Measurements from ENCODE around the gene NPW.
"Not testable (repeated sequence)": the region's sequence is repeated elsewhere in the genome, so short reads cannot be mapped to it uniquely, and the experiment has no call there.

NPW gene

DNA sequence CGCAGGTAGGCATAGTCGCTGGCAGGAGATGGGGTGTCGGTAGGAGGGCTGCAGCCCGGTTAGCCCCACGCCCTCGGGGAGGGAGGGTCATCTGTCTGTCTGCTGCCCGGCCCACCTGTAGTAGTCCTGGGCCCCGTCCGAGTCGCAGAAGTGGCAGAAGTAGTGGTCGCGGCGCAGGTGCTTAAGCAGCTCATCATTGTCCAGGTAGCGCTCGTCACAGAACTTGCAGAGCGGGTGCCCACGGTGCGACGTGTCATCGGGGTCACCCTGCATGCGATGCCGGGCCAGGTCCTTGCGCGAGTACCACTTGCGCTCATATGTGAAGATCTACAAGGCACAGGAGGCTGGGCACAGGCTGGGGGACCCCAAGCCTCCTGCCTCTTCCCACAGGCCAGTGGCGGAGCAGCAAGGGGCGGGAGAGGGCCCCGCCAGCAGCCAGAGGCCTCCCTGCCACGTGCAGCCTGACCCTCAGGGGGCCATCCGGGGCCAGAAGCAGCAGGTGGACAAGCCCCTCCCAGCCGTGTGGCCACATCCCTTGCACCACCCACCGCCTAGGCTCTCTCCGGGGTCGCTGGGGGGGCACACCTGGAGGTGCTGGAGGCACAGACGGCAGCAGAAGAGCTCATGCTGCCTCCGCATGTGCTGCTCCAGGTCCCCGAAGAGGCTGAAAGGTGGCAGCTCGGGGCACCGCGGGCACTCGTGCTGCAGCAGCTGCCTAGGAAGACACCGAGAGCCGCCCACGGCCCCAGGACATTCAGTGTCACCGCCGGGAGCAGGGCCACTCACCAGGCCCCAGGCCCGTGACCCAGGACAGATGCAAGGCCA is 17.0 kb upstream of the NPW start:
- no peak for DNase-seq (ENCODE audit: low read depth)

DNA sequence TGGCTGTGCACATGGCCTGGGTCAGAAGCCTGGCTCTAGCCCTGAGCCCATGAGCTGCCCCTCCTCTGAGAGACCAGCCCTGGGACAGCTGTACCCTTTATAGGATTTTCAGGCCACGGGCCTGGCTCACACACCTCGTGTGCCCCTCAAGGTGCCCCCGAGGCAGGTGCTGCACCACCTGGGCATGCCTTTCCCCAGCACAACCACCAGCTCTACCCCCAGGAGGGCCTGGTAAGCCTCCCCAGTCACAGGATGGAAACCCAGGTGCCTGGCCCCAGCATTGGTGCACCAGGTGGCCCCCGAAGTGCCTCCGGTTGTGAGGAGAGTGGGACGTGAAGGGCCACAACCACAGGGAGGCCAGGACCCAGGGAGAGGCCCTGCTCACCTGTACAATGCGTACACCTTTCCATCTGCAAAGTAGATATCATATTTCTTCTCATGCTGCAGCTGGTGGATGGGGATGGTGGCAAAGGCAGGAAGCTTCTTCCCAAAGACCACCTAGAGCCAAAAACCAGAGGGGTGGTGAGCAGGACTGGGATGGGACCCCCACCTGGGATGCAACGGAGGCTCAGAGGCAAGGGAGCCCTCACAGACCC is 16.3 kb upstream of the NPW start:
- no peak for DNase-seq (ENCODE audit: low read depth)

DNA sequence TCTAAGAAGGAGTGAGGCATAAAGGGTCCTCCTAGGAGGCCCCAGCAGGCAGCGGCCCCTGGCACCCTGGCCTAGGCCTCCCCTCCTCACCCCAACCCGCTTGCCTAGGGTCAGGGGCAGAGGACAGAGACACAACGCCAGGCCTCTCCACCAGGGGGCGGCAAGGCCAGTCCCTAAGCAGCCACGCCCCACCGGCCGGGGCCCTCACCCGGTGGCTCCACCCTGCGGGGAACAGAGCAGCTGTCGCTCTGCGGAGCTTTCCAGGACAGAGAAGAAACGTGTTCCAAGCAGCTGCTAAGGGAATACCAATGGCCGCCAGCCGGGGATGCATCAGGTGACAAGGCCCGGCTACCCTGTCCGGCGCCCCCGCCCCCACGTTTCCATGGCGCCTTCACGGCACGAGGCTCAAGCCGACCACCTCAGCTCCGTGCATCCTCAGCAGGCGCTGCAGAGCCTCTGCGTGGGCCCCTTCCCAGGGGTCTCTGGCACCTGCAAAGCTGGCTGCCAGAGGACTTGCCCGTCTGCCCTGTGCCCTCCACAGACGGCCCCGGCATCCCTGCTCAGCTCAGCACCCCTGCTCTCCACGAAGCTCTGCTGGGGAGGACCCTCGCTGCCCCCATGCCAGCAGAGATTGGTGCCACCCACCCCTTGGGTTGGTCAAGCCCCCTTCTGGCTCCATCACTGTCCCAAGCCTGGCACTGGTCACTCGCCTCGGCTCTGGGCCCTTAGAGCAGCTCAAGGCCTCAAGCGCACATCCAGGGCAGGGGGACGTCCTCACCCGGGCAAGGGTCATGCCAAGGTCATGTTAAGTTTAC is 15.6 kb upstream of the NPW start:
- no peak for DNase-seq (ENCODE audit: low read depth)

DNA sequence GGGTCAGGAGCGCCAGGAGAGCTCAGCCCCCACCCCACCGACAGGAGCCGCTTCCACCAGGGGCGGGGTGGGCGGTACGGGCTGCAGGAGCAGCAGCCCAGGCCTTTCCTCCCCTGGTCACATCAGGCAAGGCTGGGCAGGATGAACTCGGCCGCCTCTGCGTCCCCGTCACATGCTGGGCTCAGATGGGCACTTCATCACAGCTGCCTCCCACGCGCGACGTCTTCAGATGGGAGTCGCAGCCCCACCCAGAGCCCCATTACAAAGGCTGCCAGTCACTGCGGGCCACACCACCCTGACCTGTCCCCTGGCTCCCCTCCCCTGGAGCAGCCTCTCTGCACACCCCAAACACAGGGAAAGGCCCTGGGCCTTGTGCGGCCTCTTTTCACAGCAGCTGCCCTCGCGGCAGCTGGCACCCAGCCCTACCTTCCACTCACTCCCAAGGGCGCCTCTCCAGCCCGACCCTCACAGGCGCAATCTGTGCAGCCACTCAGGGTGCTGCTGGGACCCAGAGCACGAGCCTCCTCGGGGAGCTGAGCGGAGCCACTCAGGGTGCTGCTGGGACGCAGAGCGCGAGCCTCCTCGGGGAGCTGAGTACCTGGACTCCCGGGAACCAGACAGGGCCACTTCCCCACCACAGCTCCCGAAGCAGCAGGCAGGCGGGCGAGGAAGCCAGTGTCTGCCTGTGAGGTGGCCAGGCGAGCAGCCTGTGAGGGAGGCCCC is 14.6 kb upstream of the NPW start:
- DNase-seq (ENCODE audit: low read depth) = no peak

DNA sequence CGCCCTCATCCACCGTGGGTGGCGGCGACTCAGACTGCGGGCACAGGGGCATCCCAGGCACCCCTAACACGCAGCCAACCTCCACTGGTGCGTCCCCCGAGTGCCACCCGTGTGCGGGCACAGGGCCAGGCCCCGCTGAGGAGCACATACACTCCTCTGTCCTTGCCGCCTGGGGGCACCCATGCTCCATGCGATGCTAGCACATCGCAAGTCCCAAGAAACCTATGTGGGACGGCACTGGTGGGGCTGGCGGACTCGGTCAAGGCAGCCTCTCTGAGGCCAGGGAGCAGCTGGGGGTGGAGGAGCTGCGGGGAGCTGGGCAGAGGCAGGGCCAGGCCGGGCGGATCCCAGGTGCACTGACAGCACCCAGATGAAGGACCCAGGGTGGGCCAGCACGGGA is 13.9 kb upstream of the NPW start:
- DNase-seq (ENCODE audit: low read depth) = no peak

DNA sequence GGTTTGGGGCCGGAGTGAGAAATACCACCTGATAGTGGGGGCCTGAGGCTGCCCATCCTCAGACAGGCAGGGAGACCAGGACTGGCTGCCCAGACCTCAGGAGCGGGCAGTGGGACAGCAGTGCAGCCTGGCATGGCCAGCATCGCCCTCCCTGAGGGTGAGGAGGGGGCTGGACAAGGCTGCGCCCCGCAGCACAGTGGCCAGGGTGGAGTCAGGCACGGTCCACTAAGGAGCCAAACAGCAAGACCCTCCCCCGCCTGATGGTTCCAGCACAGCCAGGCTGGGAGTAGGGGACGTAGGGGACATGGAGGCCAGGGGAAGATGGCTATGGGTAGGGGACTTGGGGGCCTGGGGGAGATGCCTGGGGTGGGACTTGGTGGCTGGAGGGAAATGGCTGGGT is 13.3 kb upstream of the NPW start:
- DNase-seq (ENCODE audit: low read depth) = no peak

DNA sequence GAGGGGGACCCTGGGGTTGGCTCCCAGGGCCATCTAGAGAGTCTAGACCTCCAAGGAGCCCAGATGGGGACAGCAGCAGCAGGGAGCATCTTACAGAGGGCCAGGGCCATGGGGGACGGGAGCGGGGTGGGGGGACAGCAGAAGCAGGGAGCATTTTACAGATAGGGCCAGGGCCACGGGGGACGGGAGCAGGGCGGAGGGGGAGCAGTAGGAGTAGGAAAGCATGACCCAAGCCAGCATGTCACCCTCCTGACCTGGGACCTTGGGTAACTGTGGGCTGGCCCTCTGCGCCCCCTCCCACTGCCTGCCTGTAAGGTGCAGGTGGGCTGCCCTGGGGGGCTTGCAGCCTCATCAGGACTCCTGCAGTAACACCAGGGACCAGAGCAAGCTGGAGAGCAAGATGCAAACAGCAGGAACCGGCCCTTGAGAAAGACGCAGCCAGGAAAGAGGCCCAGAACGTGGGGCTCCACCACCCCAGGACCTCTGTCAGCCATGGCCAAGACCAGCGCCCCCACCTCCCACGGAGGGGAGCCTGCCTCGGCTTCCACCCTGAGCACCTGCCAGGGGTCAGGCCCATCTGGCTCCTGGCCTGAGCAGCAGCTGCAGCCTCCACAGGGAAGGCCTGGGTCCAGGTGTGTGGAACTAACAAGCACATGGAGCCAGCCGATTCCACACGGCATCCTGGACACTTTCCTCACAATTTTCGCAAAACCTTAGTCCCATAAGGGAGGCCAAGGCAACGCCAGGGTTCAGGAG is 12.3 kb upstream of the NPW start:
- DNase-seq (ENCODE audit: low read depth) = no peak

DNA sequence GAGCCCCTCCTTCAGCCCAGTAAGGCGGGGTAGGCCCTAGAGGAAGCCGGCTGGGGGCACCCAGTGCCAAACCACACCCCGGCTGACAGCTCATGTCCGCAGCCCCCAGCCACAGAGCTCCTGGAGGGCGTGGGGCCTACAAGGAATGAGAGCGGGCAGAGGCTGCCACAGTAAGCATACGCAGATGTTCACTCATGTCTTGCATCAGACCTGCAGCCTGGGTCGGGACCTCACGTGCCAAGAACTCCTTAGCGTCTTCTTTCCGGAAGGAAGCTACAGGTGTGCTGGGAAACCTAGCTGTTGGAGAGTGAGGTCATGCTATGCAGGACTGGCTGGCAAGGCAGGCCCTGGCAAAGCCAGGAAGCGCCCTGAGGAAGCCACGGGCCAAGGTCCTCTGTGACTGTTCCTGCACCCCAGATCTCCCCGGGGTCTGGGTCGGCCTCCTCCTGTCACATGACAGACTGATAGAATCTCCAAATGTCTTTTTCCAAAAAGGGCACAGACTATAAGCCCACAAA is 11.5 kb upstream of the NPW start:
- DNase-seq (ENCODE audit: low read depth) = no peak

DNA sequence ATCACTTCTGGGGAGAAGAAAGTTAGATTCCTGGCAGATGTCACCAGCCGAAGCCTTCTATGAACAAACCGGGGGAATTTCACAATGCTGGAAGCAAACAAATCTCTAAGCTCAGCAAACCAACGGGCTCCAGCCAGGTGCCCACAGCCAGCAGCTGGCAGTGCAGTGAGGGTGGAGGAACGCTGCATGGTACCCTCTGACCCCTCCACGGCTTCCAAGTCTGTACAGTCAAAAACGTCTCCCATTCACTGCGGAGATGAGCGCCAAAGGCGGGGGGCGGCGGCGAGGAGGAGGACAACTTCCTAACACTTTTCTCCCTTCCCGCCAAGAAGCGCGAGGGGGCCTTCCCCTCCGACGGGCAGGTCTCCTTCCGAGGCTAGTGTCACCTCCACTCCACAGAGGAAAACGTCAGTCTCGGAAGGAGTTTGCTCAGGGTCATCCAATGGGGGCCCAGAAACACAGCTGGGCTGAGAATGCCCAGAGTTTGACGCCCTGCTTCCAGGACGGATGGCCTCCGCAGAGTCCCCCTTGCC is 10.9 kb upstream of the NPW start:
- no peak for DNase-seq (ENCODE audit: low read depth)

DNA sequence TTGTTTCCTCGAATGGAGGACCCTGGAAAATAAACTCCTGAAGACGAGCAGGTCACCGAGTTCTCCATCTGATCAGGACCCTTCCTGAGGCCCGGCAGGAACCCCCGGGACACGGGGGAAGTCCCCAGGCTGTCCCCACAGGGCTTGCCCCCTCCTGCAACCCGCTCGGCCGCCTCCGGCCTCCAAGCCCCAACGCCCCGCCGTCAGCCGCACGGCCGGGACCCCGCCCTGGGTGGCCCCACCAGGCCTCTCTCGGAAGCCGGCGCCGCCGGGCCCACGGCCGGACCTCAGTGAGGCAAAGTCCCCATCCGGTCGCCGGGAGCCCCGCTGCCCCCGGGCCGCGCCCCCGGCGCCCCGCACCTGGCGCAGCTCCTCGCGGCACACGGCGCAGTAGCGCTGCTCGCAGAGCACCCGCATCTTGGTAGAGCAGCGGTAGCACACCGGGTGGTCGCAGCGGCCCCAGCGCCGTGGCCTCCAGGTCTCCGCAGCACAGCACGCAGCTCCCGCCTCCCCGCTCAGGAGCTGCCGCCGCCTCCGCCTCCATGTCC is 10.3 kb upstream of the NPW start:
- DNase-seq (ENCODE audit: low read depth) = no peak

DNA sequence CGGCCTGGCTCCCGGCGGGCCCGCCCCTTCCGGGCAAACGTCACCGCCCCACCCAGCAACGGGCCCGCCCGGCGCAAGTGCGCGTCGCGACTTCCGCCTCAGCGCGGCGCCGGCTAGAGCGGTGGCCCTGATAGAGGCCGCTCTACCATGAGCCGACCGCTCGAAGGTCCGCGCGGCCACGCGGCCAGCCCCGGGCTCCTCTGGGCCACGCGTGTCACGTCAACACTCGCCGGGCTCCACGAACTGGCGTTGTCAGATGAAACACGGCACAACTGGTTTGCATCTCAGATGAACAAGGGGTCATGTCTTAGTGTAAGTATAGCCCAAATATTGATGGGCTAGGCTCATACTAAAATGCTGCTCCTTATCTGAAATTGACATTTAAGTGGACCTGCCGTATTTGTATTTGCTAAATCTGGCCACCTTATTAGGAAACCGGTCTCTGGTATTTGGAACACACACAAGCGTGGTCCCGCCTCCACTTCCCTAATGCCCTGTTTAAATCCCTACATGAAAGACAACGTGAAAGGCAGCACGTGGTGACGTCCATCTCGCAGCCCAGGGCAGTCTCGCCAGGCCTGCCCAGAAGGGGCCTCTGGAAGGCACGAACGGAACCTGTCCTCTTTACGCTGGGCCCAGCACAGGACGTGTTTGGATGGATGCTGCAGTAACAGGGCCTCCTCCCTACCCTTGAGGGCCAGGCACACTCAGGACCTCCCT is 9.6 kb upstream of the NPW start, which contains the start of gene ZNF598:
Gene ZNF598 (minus strand): TSS at position 31 of the 720 bp plus-strand sequence.
- no peak for DNase-seq (ENCODE audit: low read depth)

DNA sequence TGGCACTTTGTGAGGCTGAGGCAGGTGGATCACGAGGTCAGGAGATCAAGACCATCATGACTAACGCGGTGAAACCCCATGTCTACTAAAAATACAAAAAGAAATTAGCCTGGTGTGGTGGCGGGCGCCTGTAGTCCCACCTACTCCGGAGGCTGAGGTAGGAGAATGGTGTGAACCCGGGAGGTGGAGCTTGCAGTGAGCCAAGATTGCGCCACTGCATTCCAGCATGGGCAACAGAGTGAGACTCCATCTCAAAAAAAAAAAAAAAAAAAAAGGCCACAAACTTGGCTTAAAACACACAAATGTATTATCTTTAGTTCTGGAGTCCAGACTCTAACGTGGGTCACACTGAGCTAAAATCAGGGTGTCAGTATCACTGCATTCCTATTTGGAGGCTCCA is 7.9 kb upstream of the NPW start:
- not testable (repeated sequence) for DNase-seq (ENCODE audit: low read depth)

DNA sequence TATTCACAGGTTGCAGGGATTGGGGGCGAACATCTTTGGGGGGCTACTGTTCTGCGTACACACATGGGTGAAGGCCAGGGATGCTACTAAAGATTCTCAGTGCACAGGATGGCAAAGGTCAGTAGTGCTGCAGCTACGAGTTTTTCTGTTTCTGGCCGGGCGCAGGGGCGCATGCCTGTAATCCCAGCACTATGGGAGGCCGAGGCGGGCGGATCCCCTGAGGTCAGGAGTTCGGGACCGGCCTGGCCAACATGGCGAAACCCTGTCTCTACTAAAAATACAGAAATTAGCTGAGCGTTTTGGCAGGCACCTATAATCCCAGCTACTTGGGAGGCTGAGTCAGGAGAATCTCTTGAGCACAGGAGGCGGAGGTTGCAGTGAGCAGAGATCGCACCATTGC is 6.1 kb upstream of the NPW start:
- no peak for DNase-seq (ENCODE audit: low read depth)

DNA sequence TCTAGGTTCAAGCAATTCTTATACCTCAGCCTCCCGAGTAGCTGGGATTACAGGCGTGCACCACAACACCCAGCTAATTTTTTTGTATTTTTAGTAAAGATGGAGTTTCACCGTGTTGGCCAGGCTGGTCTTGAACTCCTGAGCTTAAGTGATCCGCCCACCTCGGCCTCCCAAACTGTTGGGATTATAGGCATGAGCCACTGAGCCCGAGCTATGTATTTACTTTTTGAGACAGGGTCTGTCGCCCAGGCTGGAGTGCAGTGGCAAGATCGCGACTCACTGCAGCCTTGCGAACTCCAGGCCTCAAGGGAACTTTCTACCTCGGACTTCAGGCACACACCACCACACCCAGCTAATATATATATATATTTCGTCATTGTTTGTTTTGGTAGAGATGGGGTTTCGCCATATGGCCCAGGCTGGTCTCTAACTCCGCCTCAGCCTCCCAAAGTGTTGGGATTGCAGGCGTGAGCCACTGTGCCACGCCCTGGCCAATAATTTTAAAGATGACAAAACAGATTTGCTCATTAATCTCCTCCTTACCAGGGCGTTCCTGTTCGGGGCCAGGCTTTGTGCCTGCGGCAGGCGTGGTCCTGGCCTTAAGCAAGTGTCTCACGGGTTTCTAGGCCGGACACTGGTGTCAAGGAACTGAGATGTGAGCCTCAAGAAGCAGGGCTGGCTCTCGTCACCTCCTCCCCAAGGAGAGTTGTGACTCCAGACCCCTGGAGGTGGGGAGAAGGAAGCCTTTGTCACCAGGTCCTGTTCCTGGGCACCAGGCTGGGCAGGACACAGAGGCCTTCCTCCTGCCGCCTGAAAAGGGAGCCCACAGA is 4.3 kb upstream of the NPW start:
- no peak for DNase-seq (ENCODE audit: low read depth)

DNA sequence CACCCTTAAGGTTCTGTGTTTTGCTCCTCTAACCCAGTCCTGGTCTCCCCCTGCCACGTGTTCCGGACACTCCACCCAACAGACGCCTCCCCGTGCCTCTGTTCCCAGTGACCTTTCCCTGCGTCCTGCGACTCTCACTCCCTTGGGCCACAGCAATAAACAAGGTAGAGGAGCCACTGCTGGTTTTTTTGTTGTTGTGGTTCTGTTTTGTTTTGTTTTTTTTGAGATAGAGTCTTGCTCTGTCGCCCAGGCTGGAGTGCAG is 3.7 kb upstream of the NPW start:
- DNase-seq (ENCODE audit: low read depth) = no peak

DNA sequence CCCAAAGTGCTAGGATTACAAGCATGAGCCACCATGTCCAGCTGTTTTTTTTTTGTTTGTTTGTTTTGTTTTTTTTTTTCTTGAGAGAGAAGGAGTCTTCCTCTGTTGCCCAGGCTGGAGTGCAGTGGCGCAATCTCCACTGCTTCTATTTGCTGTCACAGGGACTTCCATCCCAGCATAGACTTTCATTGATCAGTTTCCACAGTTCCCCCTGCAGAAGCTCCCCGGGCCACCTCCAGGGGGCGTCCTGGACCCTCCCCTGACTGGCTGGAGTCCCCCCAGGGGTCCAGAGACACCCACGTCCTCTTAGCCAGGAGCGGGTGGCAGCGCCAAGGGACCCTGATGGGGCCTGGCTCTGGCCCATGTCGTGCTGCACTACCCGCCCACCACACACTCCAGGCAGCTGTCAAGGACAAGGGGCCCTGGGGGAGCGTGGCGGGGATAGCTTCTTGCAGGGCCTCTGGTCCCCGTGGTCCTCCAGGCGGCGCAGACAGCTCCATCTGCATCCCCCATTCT is 3.1 kb upstream of the NPW start:
- no peak for DNase-seq (ENCODE audit: low read depth)

DNA sequence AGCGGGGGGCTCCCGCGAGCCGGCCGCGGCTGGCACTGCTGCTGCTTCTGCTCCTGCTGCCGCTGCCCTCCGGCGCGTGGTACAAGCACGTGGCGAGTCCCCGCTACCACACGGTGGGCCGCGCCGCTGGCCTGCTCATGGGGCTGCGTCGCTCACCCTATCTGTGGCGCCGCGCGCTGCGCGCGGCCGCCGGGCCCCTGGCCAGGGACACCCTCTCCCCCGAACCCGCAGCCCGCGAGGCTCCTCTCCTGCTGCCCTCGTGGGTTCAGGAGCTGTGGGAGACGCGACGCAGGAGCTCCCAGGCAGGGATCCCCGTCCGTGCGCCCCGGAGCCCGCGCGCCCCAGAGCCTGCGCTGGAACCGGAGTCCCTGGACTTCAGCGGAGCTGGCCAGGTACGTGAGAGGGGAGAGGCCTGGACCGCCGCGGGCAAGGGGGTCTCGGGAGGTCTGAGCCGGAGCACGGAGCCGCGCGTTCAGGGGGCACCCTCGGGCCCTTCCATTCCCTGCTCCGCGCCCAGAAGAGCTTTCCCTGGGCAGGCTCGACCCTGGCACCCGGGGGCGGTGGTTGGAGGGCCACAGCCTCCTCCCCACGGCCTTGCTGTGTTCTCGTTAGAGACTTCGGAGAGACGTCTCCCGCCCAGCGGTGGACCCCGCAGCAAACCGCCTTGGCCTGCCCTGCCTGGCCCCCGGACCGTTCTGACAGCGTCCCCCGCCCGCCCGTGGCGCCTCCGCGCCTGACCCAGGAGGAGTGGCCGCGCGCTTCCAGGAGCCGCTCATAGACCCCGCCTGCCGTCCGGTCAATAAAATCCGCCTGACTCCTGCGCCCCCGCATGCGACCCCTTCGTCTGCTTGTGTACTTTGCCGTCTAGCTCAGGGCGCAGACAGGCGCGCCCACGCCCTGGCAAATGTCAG is 591 bp downstream of the NPW start:
- DNase-seq (ENCODE audit: low read depth) = no peak

DNA sequence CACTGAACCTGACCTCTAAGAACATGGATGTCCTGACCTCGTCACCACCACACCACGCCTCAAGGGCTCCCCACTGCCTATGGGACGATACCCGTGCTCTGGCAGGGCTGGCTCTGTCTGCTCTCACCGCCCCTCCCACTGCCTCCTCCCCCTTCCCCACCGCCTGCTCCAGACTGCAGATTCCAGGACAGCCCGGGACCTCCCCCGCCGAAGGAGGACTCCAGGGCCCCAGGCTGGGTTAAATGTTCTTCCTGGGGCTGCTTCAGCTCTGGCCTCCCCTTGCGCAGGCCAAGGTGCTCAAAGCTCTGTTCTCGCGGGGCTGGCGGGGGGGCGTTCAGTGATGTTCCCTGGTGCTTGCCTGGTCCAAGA is 3.1 kb downstream of the NPW start:
- DNase-seq (ENCODE audit: low read depth) = no peak
